ENCODE measurements around the gene GAL3ST3.

Gene GAL3ST3

GRCh38 chr11:66022401-66023185 is 26.4 kb downstream of the GAL3ST3 start:
- peak; percentile 87 for ATAC-seq
- TF ChIP-seq ISL1 (CRISPR knock-in tag; IDR thresholded peaks at IDR 0.05), result no peak
- no peak for TF ChIP-seq TOX (CRISPR knock-in tag; IDR thresholded peaks at IDR 0.05; ENCODE audit: borderline replicate concordance)

GRCh38 chr11:66020618-66021357 is 28.2 kb downstream of the GAL3ST3 start:
- TF ChIP-seq SNAI2 (CRISPR knock-in tag; IDR thresholded peaks at IDR 0.05), result no peak
- ATAC-seq, result peak; percentile 80

GRCh38 chr11:66020212-66020611 is 28.7 kb downstream of the GAL3ST3 start:
- no peak for ATAC-seq
- no peak for TF ChIP-seq OSR1 (CRISPR knock-in tag; IDR thresholded peaks at IDR 0.05)
- TF ChIP-seq ARNTL (CRISPR knock-in tag; IDR thresholded peaks at IDR 0.05; ENCODE audit: borderline replicate concordance, low read depth), result no peak
- no peak for TF ChIP-seq ZC3H10 (CRISPR knock-in tag; IDR thresholded peaks at IDR 0.05)
- no peak for TF ChIP-seq CSDC2 (CRISPR knock-in tag; IDR thresholded peaks at IDR 0.05)
- TF ChIP-seq TCF4 (CRISPR knock-in tag; IDR thresholded peaks at IDR 0.05; ENCODE audit: borderline replicate concordance), result no peak
- TF ChIP-seq POU6F1 (CRISPR knock-in tag; IDR thresholded peaks at IDR 0.05; ENCODE audit: borderline replicate concordance, low read depth), result no peak
- TF ChIP-seq GLIS3 (CRISPR knock-in tag; IDR thresholded peaks at IDR 0.05), result no peak
- TF ChIP-seq RARB (CRISPR knock-in tag; IDR thresholded peaks at IDR 0.05), result no peak
- no peak for TF ChIP-seq PATZ1 (CRISPR knock-in tag; IDR thresholded peaks at IDR 0.05; ENCODE audit: borderline replicate concordance)
- TF ChIP-seq ESRRG (CRISPR knock-in tag; IDR thresholded peaks at IDR 0.05), result no peak

- no peak for ATAC-seq
- TF ChIP-seq PATZ1 (CRISPR knock-in tag; IDR thresholded peaks at IDR 0.05; ENCODE audit: borderline replicate concordance) (no peak), ZC3H10 (CRISPR knock-in tag; IDR thresholded peaks at IDR 0.05) (no peak), ZNF565 (CRISPR knock-in tag; conservative IDR thresholded peaks at IDR 0.05; ENCODE audit: low read depth) (no peak), POU6F1 (CRISPR knock-in tag; IDR thresholded peaks at IDR 0.05; ENCODE audit: borderline replicate concordance, low read depth) (no peak), ISL1 (CRISPR knock-in tag; IDR thresholded peaks at IDR 0.05) (no peak), ZFP30 (CRISPR knock-in tag; IDR thresholded peaks at IDR 0.05) (no peak), CREB5 (CRISPR knock-in tag; IDR thresholded peaks at IDR 0.05; ENCODE audit: low read depth) (no peak), ZNF8 (CRISPR knock-in tag; IDR thresholded peaks at IDR 0.05) (no peak), TSHZ2 (CRISPR knock-in tag; IDR thresholded peaks at IDR 0.05) (no peak), TCF4 (CRISPR knock-in tag; IDR thresholded peaks at IDR 0.05; ENCODE audit: borderline replicate concordance) (no peak), CSDC2 (CRISPR knock-in tag; IDR thresholded peaks at IDR 0.05) (no peak), PPARA (CRISPR knock-in tag; IDR thresholded peaks at IDR 0.05; ENCODE audit: borderline replicate concordance) (no peak), BACH2 (CRISPR knock-in tag; IDR thresholded peaks at IDR 0.05; ENCODE audit: borderline replicate concordance) (no peak), SNAI2 (CRISPR knock-in tag; IDR thresholded peaks at IDR 0.05) (no peak), OSR1 (CRISPR knock-in tag; IDR thresholded peaks at IDR 0.05) (no peak), CSRNP3 (CRISPR knock-in tag; IDR thresholded peaks at IDR 0.05) (no peak), ZFP3 (CRISPR knock-in tag; IDR thresholded peaks at IDR 0.05) (no peak), GLIS3 (CRISPR knock-in tag; IDR thresholded peaks at IDR 0.05) (no peak)
These were observed 31.6 kb downstream of the GAL3ST3 start for GRCh38 chr11:66017321-66017720.

All from SK-N-SH treated with all-trans-retinoic acid at 6 μM for 48 hours (cell line).